ENCODE results near the gene NPPC. TPM values are rescaled to one million over a fixed set of nuclear protein-coding genes. Genes with fewer than 3 reads are reported as not detected.
A peak's percentile ranks its signal among the peaks of the same experiment; 100 is the strongest.

Gene NPPC
- total RNA-seq, 4 donors from 2014 or later, result 0.68 to 90.4 TPM; not detected in 2

- Histone ChIP-seq H3K9me3 (no peaks in the 10 kb centered on the region), H3K27ac (no peak overlapping the region), H3K27me3 (peaks cover 21% of the 10 kb centered on the region), H3K36me3 (no peaks in the 10 kb centered on the region), H3K4me3 (no peak overlapping the region), H3K4me1 (no peaks in the 10 kb centered on the region)
- WGBS, 2 donors (ENCODE audit: low coverage in 1 of 2), result 90% methylated on average over 3 of the region's 3 CpGs; no CpG with 5 or more reads in 1 of the 2 donors
- intact Hi-C loops (cut with DNase I; ENCODE audit: low total_unique reads), result no loop called here
- DNase-seq, result no peak
- no peak for TF ChIP-seq CTCF (IDR thresholded peaks at IDR 0.05)
- TF ChIP-seq POLR2A (IDR thresholded peaks at IDR 0.05), result no peak
- TF ChIP-seq EP300 (IDR thresholded peaks at IDR 0.05; ENCODE audit: low read depth), result no peak
- TF ChIP-seq POLR2AphosphoS5 (IDR thresholded peaks at IDR 0.05), result no peak
- in situ Hi-C loops (cut with MboI; ENCODE audit: low pct_ligation_motif_present in 1 of 4, low pct_unique_long_range_greater_than_20kb in 1 of 4, low sequenced_read_pairs in 3 of 4), result loop anchor here in 3 of 4 donors (10.0 to 25.0 kb wide), 2 partner anchors 202 to 205 kb away; no protein-coding TSS in a partner anchor
Measured at GRCh38 chr2:231932711-231932970, 6.4 kb upstream of the NPPC start.

- WGBS, 2 donors (ENCODE audit: low coverage in 1 of 2), result 40 to 87% methylated on average over 1 to 7 of the region's 7 CpGs
Measured at GRCh38 chr2:231931481-231931915, 5.3 kb upstream of the NPPC start.

GRCh38 chr2:231930593-231931281, 4.5 kb upstream of the NPPC start:
- Histone ChIP-seq H3K27me3 (peaks cover 40% of the 10 kb centered on the region), H3K27ac (no peak overlapping the region), H3K36me3 (no peaks in the 10 kb centered on the region), H3K4me3 (no peak overlapping the region), H3K4me1 (peaks cover 9 to 18% (median 13%) of the 10 kb centered on the region in 4 donors), H3K9me3 (no peaks in the 10 kb centered on the region)
- no peak for DNase-seq
- WGBS, 2 donors (ENCODE audit: low coverage in 1 of 2), result 74% methylated on average over 8 of the region's 8 CpGs; no CpG with 5 or more reads in 1 of the 2 donors
- in situ Hi-C loops (cut with MboI; ENCODE audit: low pct_ligation_motif_present in 1 of 4, low pct_unique_long_range_greater_than_20kb in 1 of 4, low sequenced_read_pairs in 3 of 4), result loop anchor here in 3 of 4 donors (10.0 to 25.0 kb wide), 2 partner anchors 204 to 207 kb away; no protein-coding TSS in a partner anchor
- intact Hi-C loops (cut with DNase I; ENCODE audit: low total_unique reads), result no loop called here
- TF ChIP-seq POLR2A (IDR thresholded peaks at IDR 0.05) (no peak), EP300 (IDR thresholded peaks at IDR 0.05; ENCODE audit: low read depth) (no peak), POLR2AphosphoS5 (IDR thresholded peaks at IDR 0.05) (no peak), CTCF (IDR thresholded peaks at IDR 0.05) (no peak)

More at GRCh38 chr2:231931481-231931915, 5.3 kb upstream of the NPPC start:
- H3K4me3 ChIP-seq, result no peak overlapping the region
- peaks cover 1 to 11% (median 6%) of the 10 kb centered on the region in 4 donors for H3K4me1 ChIP-seq
- TF ChIP-seq POLR2AphosphoS5 (IDR thresholded peaks at IDR 0.05) (peak in 1 of 3 donors; percentile 19), CTCF (IDR thresholded peaks at IDR 0.05) (no peak)
- no peaks in the 10 kb centered on the region for H3K36me3 ChIP-seq
- intact Hi-C loops (cut with DNase I; ENCODE audit: low total_unique reads), result no loop called here
- peaks cover 32% of the 10 kb centered on the region for H3K27me3 ChIP-seq
- H3K27ac ChIP-seq, result no peak overlapping the region
- no peak for DNase-seq
- H3K9me3 ChIP-seq, result no peaks in the 10 kb centered on the region
- in situ Hi-C loops (cut with MboI; ENCODE audit: low pct_ligation_motif_present in 1 of 4, low pct_unique_long_range_greater_than_20kb in 1 of 4, low sequenced_read_pairs in 3 of 4), result loop anchor here in 3 of 4 donors (10.0 to 25.0 kb wide), 2 partner anchors 203 to 206 kb away; no protein-coding TSS in a partner anchor

- H3K27ac ChIP-seq, result no peak overlapping the region
- peaks cover 13 to 24% (median 19%) of the 10 kb centered on the region in 4 donors for H3K4me1 ChIP-seq
- TF ChIP-seq POLR2AphosphoS5 (IDR thresholded peaks at IDR 0.05), result no peak
- peak in 2 of 5 experiments; percentile 13 to 19 for TF ChIP-seq CTCF (IDR thresholded peaks at IDR 0.05)
- no peaks in the 10 kb centered on the region for H3K36me3 ChIP-seq
- 32% methylated on average over 11 of the region's 11 CpGs; no CpG with 5 or more reads in 1 of the 2 donors for WGBS, 2 donors (ENCODE audit: low coverage in 1 of 2)
- no peaks in the 10 kb centered on the region for H3K9me3 ChIP-seq
- H3K4me3 ChIP-seq, result no peak overlapping the region
- DNase-seq, result no peak
- intact Hi-C loops (cut with DNase I; ENCODE audit: low total_unique reads), result loop anchor here (5.0 kb wide), 1 partner anchor 212 kb away; no protein-coding TSS in a partner anchor
- in situ Hi-C loops (cut with MboI; ENCODE audit: low pct_ligation_motif_present in 1 of 4, low pct_unique_long_range_greater_than_20kb in 1 of 4, low sequenced_read_pairs in 3 of 4), result loop anchor here (10.0 to 25.0 kb wide), 3 partner anchors 205 to 395 kb away; no protein-coding TSS in a partner anchor
- H3K27me3 ChIP-seq, result peaks cover 47% of the 10 kb centered on the region
Measured at GRCh38 chr2:231929961-231930592, 3.9 kb upstream of the NPPC start.

Data from transverse colon (tissue), 4 donors.